VCaP (cell line): ENCODE data around the gene HPD.
"Not testable (repeated sequence)": the region's sequence is repeated elsewhere in the genome, so short reads cannot be mapped to it uniquely, and the experiment has no call there.

Source experiments
- H3K27ac ChIP-seq: fragments of 450-650 bp; 2 replicates; pipeline ENCODE4 v1.5.1; 2017
- TF ChIP-seq, protein P1 (sequence below): fragments of 450-650 bp; conservative IDR thresholded peaks from 2 replicates; pipeline ENCODE4 v1.5.1; 2017; ENCODE audit warnings: mild to moderate bottlenecking, moderate library complexity

Gene HPD

GRCh38 chr12:121875582-121875981 lies 16.9 kb upstream of the HPD start:
- TF ChIP-seq, protein P1, sequence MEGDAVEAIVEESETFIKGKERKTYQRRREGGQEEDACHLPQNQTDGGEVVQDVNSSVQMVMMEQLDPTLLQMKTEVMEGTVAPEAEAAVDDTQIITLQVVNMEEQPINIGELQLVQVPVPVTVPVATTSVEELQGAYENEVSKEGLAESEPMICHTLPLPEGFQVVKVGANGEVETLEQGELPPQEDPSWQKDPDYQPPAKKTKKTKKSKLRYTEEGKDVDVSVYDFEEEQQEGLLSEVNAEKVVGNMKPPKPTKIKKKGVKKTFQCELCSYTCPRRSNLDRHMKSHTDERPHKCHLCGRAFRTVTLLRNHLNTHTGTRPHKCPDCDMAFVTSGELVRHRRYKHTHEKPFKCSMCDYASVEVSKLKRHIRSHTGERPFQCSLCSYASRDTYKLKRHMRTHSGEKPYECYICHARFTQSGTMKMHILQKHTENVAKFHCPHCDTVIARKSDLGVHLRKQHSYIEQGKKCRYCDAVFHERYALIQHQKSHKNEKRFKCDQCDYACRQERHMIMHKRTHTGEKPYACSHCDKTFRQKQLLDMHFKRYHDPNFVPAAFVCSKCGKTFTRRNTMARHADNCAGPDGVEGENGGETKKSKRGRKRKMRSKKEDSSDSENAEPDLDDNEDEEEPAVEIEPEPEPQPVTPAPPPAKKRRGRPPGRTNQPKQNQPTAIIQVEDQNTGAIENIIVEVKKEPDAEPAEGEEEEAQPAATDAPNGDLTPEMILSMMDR: no peak
- no peak overlapping the region for H3K27ac ChIP-seq

GRCh38 chr12:121874071-121874470 lies 15.4 kb upstream of the HPD start:
- H3K27ac ChIP-seq: no peak overlapping the region

GRCh38 chr12:121873216-121873569 lies 14.5 kb upstream of the HPD start:
- TF ChIP-seq, protein P1: no peak
- H3K27ac ChIP-seq: no peak overlapping the region

More at GRCh38 chr12:121874071-121874470, 15.4 kb upstream of the HPD start:
- TF ChIP-seq, protein P1: no peak

DNA sequence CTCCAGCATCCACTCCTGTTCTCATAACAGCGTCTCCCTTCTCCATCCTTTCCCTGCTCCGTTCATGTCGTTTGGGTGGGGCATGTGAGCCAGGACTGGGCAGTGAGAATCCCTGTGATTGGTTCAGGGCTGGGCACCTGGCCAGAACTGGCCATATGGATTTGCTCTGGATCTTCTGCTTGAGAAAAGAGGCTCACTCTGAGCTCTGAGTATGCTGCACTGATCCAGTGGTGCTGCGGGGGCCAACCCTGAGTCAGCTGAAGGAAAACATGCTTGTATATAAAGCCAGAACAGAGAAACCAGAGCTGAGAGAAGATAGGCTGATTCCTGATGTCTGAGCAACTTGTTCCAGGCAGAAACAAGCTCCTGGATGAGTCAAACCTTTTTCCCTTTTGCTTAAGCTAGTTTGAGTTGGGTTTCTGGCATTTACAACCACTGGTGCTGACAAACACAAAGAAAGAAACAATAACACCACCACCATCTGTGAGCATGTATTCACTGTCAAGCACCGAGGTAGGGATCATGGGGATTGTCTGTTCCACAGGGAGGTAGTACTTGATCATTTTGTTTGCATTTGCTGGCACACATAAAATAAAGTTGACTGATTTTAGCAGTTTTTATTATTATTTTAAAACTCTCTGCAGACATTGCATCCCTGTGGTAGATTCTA lies 14.0 kb upstream of the HPD start:
- no peak overlapping the region for H3K27ac ChIP-seq
- TF ChIP-seq, protein P1: no peak

DNA sequence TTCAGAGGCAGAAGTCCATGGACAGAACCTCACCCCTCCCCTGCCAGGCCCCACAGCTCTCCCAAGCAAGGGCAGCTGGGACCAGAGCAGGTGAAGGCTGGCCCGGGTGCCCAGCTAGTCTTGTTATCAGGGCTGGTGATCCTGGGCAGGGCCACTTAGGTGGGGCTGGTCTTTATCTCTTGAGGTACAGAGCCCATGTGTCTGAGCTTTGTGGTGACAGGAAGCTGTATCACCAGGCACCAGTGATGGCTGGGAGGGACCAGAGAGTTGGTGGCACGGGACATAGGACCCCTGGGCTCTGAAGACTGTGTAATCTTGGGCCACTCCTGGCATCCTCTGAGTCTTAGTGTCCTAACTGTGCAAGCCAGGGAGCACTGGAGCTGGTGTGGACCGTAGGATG lies 12.8 kb upstream of the HPD start:
- TF ChIP-seq, protein P1: no peak
- no peak overlapping the region for H3K27ac ChIP-seq

GRCh38 chr12:121869229-121869628 lies 10.6 kb upstream of the HPD start:
- H3K27ac ChIP-seq: not testable (repeated sequence)

DNA sequence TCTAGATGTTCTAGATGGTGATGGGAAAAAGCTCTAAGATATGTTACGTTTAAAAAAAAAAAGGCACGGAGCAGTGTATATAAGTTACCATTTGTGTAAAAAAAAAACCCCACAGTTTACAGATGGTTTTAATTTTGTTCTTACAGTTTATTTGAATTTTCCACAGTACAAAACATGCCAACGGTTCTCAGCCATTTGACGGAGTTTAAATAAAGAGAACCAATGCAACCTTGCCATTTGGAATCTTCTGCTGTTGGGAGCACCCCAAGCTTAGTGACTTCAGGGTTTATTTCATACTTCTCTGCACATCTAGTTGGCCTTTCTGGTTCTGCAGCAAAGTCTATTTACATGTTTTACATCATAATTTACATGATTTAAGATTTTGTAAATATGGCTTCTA lies 7.7 kb upstream of the HPD start:
- H3K27ac ChIP-seq: no peak overlapping the region
- TF ChIP-seq, protein P1: no peak

DNA sequence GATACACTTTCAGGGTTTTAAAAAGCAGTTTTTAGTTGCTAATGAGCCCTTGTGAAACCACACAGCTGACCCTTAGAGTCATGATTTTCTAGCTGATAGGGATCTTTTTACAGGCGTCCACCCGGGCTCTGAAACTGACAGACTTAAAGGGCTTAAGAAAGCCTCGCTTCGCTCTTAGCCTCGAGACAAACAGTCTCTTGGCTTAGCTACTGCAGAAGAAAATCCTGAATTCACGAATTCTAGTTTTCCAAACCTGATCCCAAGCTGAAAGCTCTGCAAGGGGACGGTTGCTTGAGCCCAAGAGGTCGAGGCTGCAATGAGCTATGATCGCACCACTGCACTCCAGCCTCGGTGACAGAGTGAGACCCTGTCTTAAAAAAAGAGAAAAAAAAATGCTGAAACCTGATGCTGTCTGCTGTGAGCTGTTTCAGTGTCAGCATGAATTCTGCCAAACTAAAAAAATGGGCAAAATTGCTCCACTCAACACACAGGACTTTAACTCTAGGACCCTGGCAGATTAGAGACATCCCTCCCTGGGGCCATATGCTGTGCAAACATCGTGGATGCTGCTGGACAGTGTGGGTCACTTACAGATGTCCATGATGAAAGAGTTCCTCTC lies 3.1 kb upstream of the HPD start:
- TF ChIP-seq, protein P1: no peak
- peak overlapping the region; percentile 62 for H3K27ac ChIP-seq

GRCh38 chr12:121860699-121861098 lies 2.0 kb upstream of the HPD start:
- H3K27ac ChIP-seq: peak overlapping the region; percentile 62
